HepG2 (cell line): ENCODE measurements around the gene ATG4A. TPM values are rescaled to one million over a fixed set of nuclear protein-coding genes. Genes with fewer than 3 reads are reported as not detected.

Source experiments
- ATAC-seq: fragments of 200-7000 bp; cut with Tn5 transposase; 3 replicates; pipeline ENCODE4 v1.9.1; 2020; ENCODE audit warnings: mild to moderate bottlenecking, moderate library complexity
- BruUV-seq: library from RNA; stranded (reverse); fragments of 400-500 nt; replicated peaks from 2 replicates; lab custom pipeline; 2021; lab: Mats Ljungman, UMichigan
- CTCF ChIA-PET: fragments of 300-600 bp; formaldehyde crosslinking; extraction: SDS; loops from one replicate; lab custom pipeline; 2021; ENCODE audit warnings: low total read pairs, inconsistent platforms, low intra/inter-chr PET ratio; lab: Yijun Ruan, JAX
- POLR2A ChIA-PET: fragments of 350-600 bp; sonication (Branson Sonifier 250); formaldehyde crosslinking; loops from one replicate; lab custom pipeline; 2020; ENCODE audit warnings: antibody characterized with exemption, inconsistent platforms; lab: Yijun Ruan, JAX
- DNase-seq: peaks from one replicate; pipeline ENCODE4 v3.0.0-alpha.2; 2015; ENCODE audit warnings: low spot score
- FAIRE-seq: peaks from 3 replicates; lab custom pipeline; 2011; peaks lifted over from hg19 to GRCh38; lab: Jason Lieb, UNC
- H2AFZ ChIP-seq: one replicate; pipeline ENCODE4 v1.6.1; 2011; ENCODE audit warnings: low read length, inconsistent platforms
- H3K27ac ChIP-seq: fragments of 300-600 bp; 3 replicates; pipeline ENCODE4 v1.8.0; 2011; ENCODE audit warnings: mixed run types, mild to moderate bottlenecking, mixed read lengths, low read length, inconsistent platforms; ENCODE audit not compliant: insufficient read depth; ENCODE audit errors: extremely low read length
- H3K27me3 ChIP-seq, 2 experiments: fragments of 200-600 bp in 1 of 2; 2 replicates in 1 of 2; 3 replicates in 1 of 2; pipeline versions ENCODE4 v1.6.0 to v1.8.0; 2011; ENCODE audit warnings: low read length in 2 of 2, mild to moderate bottlenecking in 2 of 2, moderate library complexity in 2 of 2, inconsistent platforms in 1 of 2; ENCODE audit not compliant: insufficient read depth in 2 of 2, control insufficient read depth in 1 of 2
- H3K36me3 ChIP-seq, 2 experiments: fragments of 200-600 bp in 1 of 2; replicated peaks in 1 of 2; 2 replicates in 1 of 2; 3 replicates in 1 of 2; pipeline versions ENCODE4 v1.5.1 to v1.8.0; 2011; ENCODE audit warnings: low read length in 2 of 2, inconsistent platforms in 1 of 2; ENCODE audit not compliant: insufficient read depth in 2 of 2, control insufficient read depth in 1 of 2
- H3K4me1 ChIP-seq: 2 replicates; pipeline ENCODE4 v1.5.1; 2012; ENCODE audit warnings: low read length, inconsistent platforms; ENCODE audit not compliant: insufficient read depth
- H3K4me2 ChIP-seq: 2 replicates; pipeline ENCODE4 v1.6.0; 2011; ENCODE audit warnings: low read depth, low read length, inconsistent platforms
- H3K4me3 ChIP-seq, 3 experiments: fragments of 200-600 bp in 1 of 3; sonication (generic), shearing (Covaris generic) in 1 of 3; replicated peaks in 1 of 3; 2 replicates each; pipeline ENCODE4 v1.5.1; 2011 to 2016; ENCODE audit warnings: low read length in 3 of 3, inconsistent platforms in 2 of 3, low read depth in 2 of 3, mild to moderate bottlenecking in 2 of 3, control low read depth in 1 of 3, mixed read lengths in 1 of 3; ENCODE audit not compliant: insufficient read depth in 1 of 3
- H3K79me2 ChIP-seq: one replicate; pipeline ENCODE4 v1.6.1; 2011; ENCODE audit warnings: low read length, inconsistent platforms; ENCODE audit not compliant: insufficient read depth
- H3K9ac ChIP-seq: 2 replicates; pipeline ENCODE4 v1.6.0; 2011; ENCODE audit warnings: mild to moderate bottlenecking, low read depth, low read length, inconsistent platforms; ENCODE audit not compliant: insufficient read depth
- H3K9me3 ChIP-seq: 2 replicates; pipeline ENCODE4 v1.5.1; 2012; ENCODE audit warnings: mild to moderate bottlenecking, low read length
- H4K20me1 ChIP-seq: 2 replicates; pipeline ENCODE4 v1.6.0; 2011; ENCODE audit warnings: inconsistent platforms, mild to moderate bottlenecking, low read length, moderate library complexity; ENCODE audit not compliant: insufficient read depth
- CC2D1A ChIP-seq: sonication (generic); formaldehyde crosslinking; IDR thresholded peaks from 2 replicates; pipeline ENCODE4 v1.8.1; 2023; ENCODE audit warnings: mild to moderate bottlenecking, missing genetic modification reagents
- ZNF230 ChIP-seq: sonication (generic); formaldehyde crosslinking; IDR thresholded peaks from 2 replicates; pipeline ENCODE4 v1.4.0; 2020; ENCODE audit warnings: mild to moderate bottlenecking, missing genetic modification reagents
- ZNF777 ChIP-seq: sonication (generic); formaldehyde crosslinking; IDR thresholded peaks from 2 replicates; pipeline ENCODE4 v1.4.0; 2020; ENCODE audit warnings: missing genetic modification reagents
- WGBS: methylation state at CpG from one replicate; pipeline ENCODE4 v1.1.6; 2017; ENCODE audit warnings: low lambda C conversion rate; 5-methylcytosine and 5-hydroxymethylcytosine counted together
- in situ Hi-C: cut with HindIII; loops from 2 replicates; pipeline ENCODE4 v1.10.0; 2017; ENCODE audit warnings: low pct_unique_long_range_greater_than_20kb; ENCODE audit not compliant: extremely low pct_ligation_motif_present
- intact Hi-C: fragments of 100-400 bp; cut with micrococcal nuclease; formaldehyde crosslinking; loops from one replicate; pipeline ENCODE4 v1.10.0; 2022; ENCODE audit not compliant: unreplicated experiment
- polyA plus RNA-seq, 8 experiments: library from polyadenylated mRNA; depleted of rRNA in 3 of 8; stranded (reverse) in 7 of 8; unstranded in 1 of 8; fragments of >200 nt; fragmentation: Illumina TruSeq in 4 of 8; extraction: Trizol in 4 of 8; gene quantifications; 2 replicates each; pipeline versions ENCODE4 v1.2.1 to v1.2.3, GENCODE V29; 2011 to 2016; ENCODE audit warnings: low read depth in 4 of 8, missing spikeins in 1 of 8, mixed read lengths in 1 of 8; ENCODE audit not compliant: insufficient read depth in 1 of 8
- total RNA-seq, 5 experiments: library from RNA; depleted of rRNA; stranded (reverse); fragments of >200 nt; fragmentation: Illumina TruSeq; extraction: Trizol; gene quantifications; 2 replicates each; pipeline ENCODE4 v1.2.3, GENCODE V29; 2016; ENCODE audit warnings: low read depth in 1 of 5
- TF ChIP-seq, protein P1 (sequence below): sonication (generic); formaldehyde crosslinking; IDR thresholded peaks from 2 replicates; pipeline ENCODE4 v1.4.0; 2020; ENCODE audit warnings: missing genetic modification reagents
- TF ChIP-seq, protein P2 (sequence below): sonication (generic); formaldehyde crosslinking; IDR thresholded peaks from 2 replicates; pipeline ENCODE4 v1.5.0; 2020; ENCODE audit warnings: mild to moderate bottlenecking, missing genetic modification reagents, moderate library complexity

Gene ATG4A
- total and polyA plus RNA-seq, 2 of the 13 experiments (the other 11 are each of a cell fraction or from before 2014, with no cell fraction given) = 3.3 to 6.3 TPM

DNA sequence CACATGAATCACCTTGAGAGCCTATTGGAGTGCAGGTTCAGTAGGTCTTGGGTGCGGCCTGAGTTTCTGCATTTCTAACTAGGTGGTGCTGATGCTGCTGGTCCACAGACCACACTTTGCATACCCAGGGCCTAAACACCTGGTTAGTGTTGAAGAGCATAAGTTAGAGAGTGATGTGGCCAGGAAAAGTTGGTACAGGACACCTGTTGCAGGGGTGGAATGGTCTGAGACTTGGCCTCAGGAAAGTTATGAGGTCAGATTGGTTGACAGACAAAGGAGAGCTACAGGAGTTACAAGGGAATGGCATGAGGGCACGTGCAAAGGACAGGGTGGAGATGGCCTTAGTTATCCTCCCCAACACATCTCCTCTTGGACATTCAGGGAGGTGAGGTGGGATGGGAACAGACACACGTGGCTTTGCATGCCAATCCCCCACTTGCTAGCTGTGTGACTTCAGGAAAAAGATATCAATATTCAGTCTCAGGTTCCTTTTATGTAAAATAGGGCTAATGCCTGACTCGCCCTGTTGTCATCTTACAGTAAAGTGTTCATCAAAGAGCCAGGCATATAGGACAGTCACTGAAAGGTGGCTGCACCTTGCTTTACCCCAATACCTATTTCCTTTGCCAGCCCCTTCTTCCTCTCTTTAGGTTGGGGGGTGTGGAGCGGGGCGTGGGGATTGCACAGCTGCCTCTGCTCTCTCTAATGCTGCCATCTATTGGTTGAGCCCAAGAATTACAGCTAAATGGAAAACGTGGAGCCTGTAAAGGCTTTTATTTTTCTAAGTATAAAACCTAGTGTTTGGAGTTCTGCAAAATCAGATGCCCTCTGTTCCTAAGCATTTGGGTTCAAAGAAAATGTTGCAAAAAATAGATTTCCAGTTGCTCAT is 47.5 kb downstream of the ATG4A start:
- Histone ChIP-seq H3K4me2 (no peak overlapping the region), H3K9me3 (no peaks in the 10 kb centered on the region), H3K36me3 (no peaks in the 10 kb centered on the region), H4K20me1 (no peaks in the 10 kb centered on the region), H3K27me3 (no peaks in the 10 kb centered on the region), H3K9ac (no peak overlapping the region), H3K4me1 (no peaks in the 10 kb centered on the region), H3K4me3 (no peak overlapping the region), H3K27ac (no peak overlapping the region), H3K79me2 (no peaks in the 10 kb centered on the region), H2AFZ (no peak overlapping the region)
- ChIA-PET POLR2A (no interaction called here), CTCF (no interaction called here)
- intact Hi-C loops (no loop called here), in situ Hi-C loops (no loop called here)
- WGBS = 87% methylated on average over 6 of the region's 7 CpGs
- no peak for DNase-seq
- FAIRE-seq = no peak
- BruUV-seq = no TSS peak
- TF ChIP-seq CC2D1A (CRISPR knock-in tag) (no peak), ZNF230 (peak; percentile 54; the same call in 1 of the 2 replicates), ZNF777 (no peak)
- TF ChIP-seq, protein P1, sequence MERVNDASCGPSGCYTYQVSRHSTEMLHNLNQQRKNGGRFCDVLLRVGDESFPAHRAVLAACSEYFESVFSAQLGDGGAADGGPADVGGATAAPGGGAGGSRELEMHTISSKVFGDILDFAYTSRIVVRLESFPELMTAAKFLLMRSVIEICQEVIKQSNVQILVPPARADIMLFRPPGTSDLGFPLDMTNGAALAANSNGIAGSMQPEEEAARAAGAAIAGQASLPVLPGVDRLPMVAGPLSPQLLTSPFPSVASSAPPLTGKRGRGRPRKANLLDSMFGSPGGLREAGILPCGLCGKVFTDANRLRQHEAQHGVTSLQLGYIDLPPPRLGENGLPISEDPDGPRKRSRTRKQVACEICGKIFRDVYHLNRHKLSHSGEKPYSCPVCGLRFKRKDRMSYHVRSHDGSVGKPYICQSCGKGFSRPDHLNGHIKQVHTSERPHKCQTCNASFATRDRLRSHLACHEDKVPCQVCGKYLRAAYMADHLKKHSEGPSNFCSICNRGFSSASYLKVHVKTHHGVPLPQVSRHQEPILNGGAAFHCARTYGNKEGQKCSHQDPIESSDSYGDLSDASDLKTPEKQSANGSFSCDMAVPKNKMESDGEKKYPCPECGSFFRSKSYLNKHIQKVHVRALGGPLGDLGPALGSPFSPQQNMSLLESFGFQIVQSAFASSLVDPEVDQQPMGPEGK (CRISPR knock-in tag) = no peak
- TF ChIP-seq, protein P2, sequence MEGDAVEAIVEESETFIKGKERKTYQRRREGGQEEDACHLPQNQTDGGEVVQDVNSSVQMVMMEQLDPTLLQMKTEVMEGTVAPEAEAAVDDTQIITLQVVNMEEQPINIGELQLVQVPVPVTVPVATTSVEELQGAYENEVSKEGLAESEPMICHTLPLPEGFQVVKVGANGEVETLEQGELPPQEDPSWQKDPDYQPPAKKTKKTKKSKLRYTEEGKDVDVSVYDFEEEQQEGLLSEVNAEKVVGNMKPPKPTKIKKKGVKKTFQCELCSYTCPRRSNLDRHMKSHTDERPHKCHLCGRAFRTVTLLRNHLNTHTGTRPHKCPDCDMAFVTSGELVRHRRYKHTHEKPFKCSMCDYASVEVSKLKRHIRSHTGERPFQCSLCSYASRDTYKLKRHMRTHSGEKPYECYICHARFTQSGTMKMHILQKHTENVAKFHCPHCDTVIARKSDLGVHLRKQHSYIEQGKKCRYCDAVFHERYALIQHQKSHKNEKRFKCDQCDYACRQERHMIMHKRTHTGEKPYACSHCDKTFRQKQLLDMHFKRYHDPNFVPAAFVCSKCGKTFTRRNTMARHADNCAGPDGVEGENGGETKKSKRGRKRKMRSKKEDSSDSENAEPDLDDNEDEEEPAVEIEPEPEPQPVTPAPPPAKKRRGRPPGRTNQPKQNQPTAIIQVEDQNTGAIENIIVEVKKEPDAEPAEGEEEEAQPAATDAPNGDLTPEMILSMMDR (CRISPR knock-in tag) = peak; percentile 22
- no peak for ATAC-seq
